B cell (primary cell): Measurements from ENCODE around the gene ADGRV1. TPM values are rescaled to one million over a fixed set of nuclear protein-coding genes. Genes with fewer than 3 reads are reported as not detected.

Source experiments
- ATAC-seq: fragments of 200-7000 bp; cut with Tn5 transposase; one replicate; pipeline ENCODE4 v1.10.0; 2021; ENCODE audit warnings: low read depth, mild to moderate bottlenecking, moderate number of reproducible peaks, moderate library complexity
- CTCF ChIA-PET: fragments of 350-600 bp; sonication (Branson Sonifier 250); formaldehyde crosslinking; loops from one replicate; lab custom pipeline; 2021; ENCODE audit warnings: antibody characterized with exemption, inconsistent platforms; lab: Charles Lee
- POLR2A ChIA-PET: fragments of 350-600 bp; sonication (Branson Sonifier 250); formaldehyde crosslinking; loops from one replicate; lab custom pipeline; 2021; ENCODE audit warnings: antibody characterized with exemption; lab: Charles Lee
- DNase-seq: peaks from one replicate; pipeline ENCODE4 v3.0.0; 2013
- H2AFZ ChIP-seq: 2 replicates; pipeline ENCODE4 v1.6.1; 2012; ENCODE audit warnings: mild to moderate bottlenecking, low read depth, low read length; ENCODE audit not compliant: insufficient read depth, poor library complexity, severe bottlenecking
- H3K27ac ChIP-seq, 2 donors: 1 replicate in 1 of 2; 2 replicates in 1 of 2; pipeline ENCODE4 v1.5.1; 2012 to 2013; ENCODE audit warnings: low read length in 2 of 2, mild to moderate bottlenecking in 2 of 2, moderate library complexity in 1 of 2
- H3K27me3 ChIP-seq, 4 experiments: fragments of 200-600 bp in 1 of 4; sonication (generic) in 1 of 4; replicated peaks in 1 of 4; 1 replicate in 2 of 4; 2 replicates in 2 of 4; pipeline versions ENCODE4 v1.6.1 to v1.7.0; 2013 to 2016; ENCODE audit warnings: low read length in 3 of 4, mild to moderate bottlenecking in 2 of 4, mixed read lengths in 1 of 4, moderate library complexity in 1 of 4; ENCODE audit not compliant: insufficient read depth in 4 of 4, control insufficient read depth in 3 of 4; ENCODE audit errors: control extremely low read depth in 1 of 4
- H3K36me3 ChIP-seq, 2 experiments: replicated peaks in 1 of 2; 1 replicate in 1 of 2; 2 replicates in 1 of 2; pipeline versions ENCODE4 v1.6.1 to v1.7.1; 2013; ENCODE audit warnings: low read length in 1 of 2; ENCODE audit not compliant: insufficient read depth in 2 of 2, control insufficient read depth in 1 of 2; ENCODE audit errors: control extremely low read depth in 1 of 2, extremely low read depth in 1 of 2
- H3K4me1 ChIP-seq, 2 donors: fragments of 200-600 bp in 1 of 2; sonication (generic) in 1 of 2; 1 replicate in 1 of 2; 2 replicates in 1 of 2; pipeline versions ENCODE4 v1.5.1 to v1.6.1; 2013 to 2017; ENCODE audit warnings: low read length in 2 of 2; ENCODE audit not compliant: control insufficient read depth in 2 of 2, insufficient read depth in 2 of 2
- H3K4me2 ChIP-seq: replicated peaks from 2 replicates; pipeline ENCODE3; 2012; ENCODE audit warnings: mild to moderate bottlenecking, low read depth, low read length; ENCODE audit not compliant: poor library complexity, severe bottlenecking
- H3K4me3 ChIP-seq, 5 experiments: fragments of 200-600 bp in 1 of 5; sonication (generic) in 1 of 5; 1 replicate in 3 of 5; 2 replicates in 2 of 5; pipeline versions ENCODE4 v1.5.1 to v1.7.0; 2011 to 2016; ENCODE audit warnings: low read length in 4 of 5, mild to moderate bottlenecking in 4 of 5, low read depth in 2 of 5, control low read depth in 1 of 5, moderate library complexity in 1 of 5; ENCODE audit not compliant: insufficient read depth in 1 of 5; ENCODE audit errors: control extremely low read depth in 1 of 5, extremely low read depth in 1 of 5
- H3K79me2 ChIP-seq: fragments of 200-600 bp; sonication (generic); one replicate; pipeline ENCODE4 v1.6.0; 2016; ENCODE audit warnings: low read length; ENCODE audit not compliant: control insufficient read depth, insufficient read depth
- H3K9ac ChIP-seq: fragments of 200-600 bp; sonication (generic); 2 replicates; pipeline ENCODE4 v1.6.1; 2017; ENCODE audit warnings: mild to moderate bottlenecking, low read length, moderate library complexity
- H3K9me3 ChIP-seq, 3 donors: one replicate each; pipeline versions ENCODE4 v1.6.1 to v1.7.1; 2013; ENCODE audit warnings: low read length in 2 of 3; ENCODE audit not compliant: control insufficient read depth in 2 of 3, insufficient read depth in 1 of 3; ENCODE audit errors: control extremely low read depth in 1 of 3
- H4K20me1 ChIP-seq: 2 replicates; pipeline ENCODE4 v1.6.0; 2012; ENCODE audit warnings: mild to moderate bottlenecking, low read length; ENCODE audit not compliant: insufficient read depth, control insufficient read depth, poor library complexity, severe bottlenecking
- H3K27ac Mint-ChIP-seq: one replicate; pipeline ENCODE4 v1.8.0; 2021; ENCODE audit warnings: mixed read lengths
- H3K27me3 Mint-ChIP-seq: one replicate; pipeline ENCODE4 v1.8.0; 2021; ENCODE audit warnings: mixed read lengths
- H3K4me1 Mint-ChIP-seq: one replicate; pipeline ENCODE4 v1.8.0; 2021; ENCODE audit warnings: mixed read lengths
- H3K4me3 Mint-ChIP-seq: one replicate; pipeline ENCODE4 v1.8.0; 2021; ENCODE audit warnings: mixed read lengths
- H3K9me3 Mint-ChIP-seq: one replicate; pipeline ENCODE4 v1.8.0; 2022; ENCODE audit warnings: mixed read lengths; ENCODE audit not compliant: insufficient read depth
- EZH2 ChIP-seq: IDR thresholded peaks from 2 replicates; pipeline ENCODE4 v1.6.1; 2012; ENCODE audit warnings: borderline replicate concordance, low read depth, mild to moderate bottlenecking, moderate library complexity, low read length; ENCODE audit not compliant: insufficient read depth, poor library complexity, severe bottlenecking
- WGBS: methylation state at CpG from one replicate; pipeline ENCODE4 v1.1.5; 2013; ENCODE audit warnings: missing lambda C conversion rate; ENCODE audit not compliant: insufficient coverage; 5-methylcytosine and 5-hydroxymethylcytosine counted together
- intact Hi-C: fragments of 100-400 bp; cut with micrococcal nuclease; formaldehyde crosslinking; loops from one replicate; pipeline ENCODE4 v1.10.0; 2022
- polyA plus RNA-seq: library from polyadenylated mRNA; depleted of rRNA; stranded (reverse); fragments of >200 nt; gene quantifications from 2 replicates; pipeline ENCODE4 v1.2.3, GENCODE V29; 2012
- total RNA-seq, 2 donors: library from RNA; stranded (reverse); fragments of 120-200 nt in 1 of 2; gene quantifications; 1 replicate in 1 of 2; 2 replicates in 1 of 2; pipeline versions ENCODE4 v1.2.3 to v1.2.4, GENCODE V29; 2013 to 2022
- TF ChIP-seq, protein P1 (sequence below): fragments of 200-600 bp; IDR thresholded peaks from one replicate; pipeline ENCODE4 v1.8.0; 2022; ENCODE audit warnings: antibody characterized with exemption, mild to moderate bottlenecking

Gene ADGRV1
- total and polyA plus RNA-seq, 2 donors (not counting 1 experiment from before 2014, with no cell fraction given): 0.07 TPM; not detected in 1

DNA sequence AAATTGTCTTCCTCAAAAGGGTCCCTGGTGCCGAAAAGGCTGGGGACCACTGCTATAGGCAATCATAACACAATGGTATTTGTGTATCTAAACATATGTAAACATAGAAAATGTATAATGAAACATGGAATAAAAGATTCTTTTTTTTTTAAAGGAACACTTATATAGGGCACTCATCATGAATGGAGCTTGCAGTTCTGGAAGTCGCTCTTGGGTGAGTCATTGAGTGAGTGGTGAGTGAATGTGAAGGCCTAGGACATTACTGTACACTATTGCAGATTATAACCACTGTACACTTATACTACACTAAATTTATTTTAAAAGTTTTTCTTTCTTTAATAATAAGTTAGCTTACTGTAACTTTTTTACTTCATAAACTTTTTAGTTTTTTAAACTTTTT lies 648.1 kb downstream of the ADGRV1 start:
- no peak for TF ChIP-seq EZH2
- TF ChIP-seq, protein P1, sequence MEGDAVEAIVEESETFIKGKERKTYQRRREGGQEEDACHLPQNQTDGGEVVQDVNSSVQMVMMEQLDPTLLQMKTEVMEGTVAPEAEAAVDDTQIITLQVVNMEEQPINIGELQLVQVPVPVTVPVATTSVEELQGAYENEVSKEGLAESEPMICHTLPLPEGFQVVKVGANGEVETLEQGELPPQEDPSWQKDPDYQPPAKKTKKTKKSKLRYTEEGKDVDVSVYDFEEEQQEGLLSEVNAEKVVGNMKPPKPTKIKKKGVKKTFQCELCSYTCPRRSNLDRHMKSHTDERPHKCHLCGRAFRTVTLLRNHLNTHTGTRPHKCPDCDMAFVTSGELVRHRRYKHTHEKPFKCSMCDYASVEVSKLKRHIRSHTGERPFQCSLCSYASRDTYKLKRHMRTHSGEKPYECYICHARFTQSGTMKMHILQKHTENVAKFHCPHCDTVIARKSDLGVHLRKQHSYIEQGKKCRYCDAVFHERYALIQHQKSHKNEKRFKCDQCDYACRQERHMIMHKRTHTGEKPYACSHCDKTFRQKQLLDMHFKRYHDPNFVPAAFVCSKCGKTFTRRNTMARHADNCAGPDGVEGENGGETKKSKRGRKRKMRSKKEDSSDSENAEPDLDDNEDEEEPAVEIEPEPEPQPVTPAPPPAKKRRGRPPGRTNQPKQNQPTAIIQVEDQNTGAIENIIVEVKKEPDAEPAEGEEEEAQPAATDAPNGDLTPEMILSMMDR: no peak

DNA sequence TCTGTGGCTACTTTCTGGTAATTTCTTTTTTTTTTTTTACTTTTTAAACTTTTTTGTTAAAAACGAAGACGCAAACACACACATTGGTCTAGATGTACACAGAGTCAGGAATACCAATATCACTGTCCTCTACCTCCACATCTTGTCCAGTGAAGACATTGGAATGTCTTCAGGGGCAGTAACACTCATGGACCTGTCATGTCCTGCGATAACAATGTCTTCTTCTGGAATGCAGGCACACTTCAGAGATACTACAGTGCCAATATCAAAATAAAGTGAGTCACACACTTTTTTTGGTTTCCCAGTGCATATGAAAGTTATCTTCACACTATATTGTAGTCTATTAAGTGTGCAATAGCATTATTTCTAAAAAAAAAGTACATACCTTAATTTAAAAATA lies 648.7 kb downstream of the ADGRV1 start:
- Mint-ChIP-seq H3K4me1 (no peaks in the 10 kb centered on the region), H3K27ac (no peak overlapping the region), H3K27me3 (peaks cover 5% of the 10 kb centered on the region), H3K4me3 (no peak overlapping the region), H3K9me3 (no peaks in the 10 kb centered on the region)
- Histone ChIP-seq H3K79me2 (no peaks in the 10 kb centered on the region), H3K27ac (no peak overlapping the region), H3K9ac (no peak overlapping the region), H4K20me1 (no peaks in the 10 kb centered on the region), H3K4me1 (no peaks in the 10 kb centered on the region), H3K9me3 (no peaks in the 10 kb centered on the region), H2AFZ (no peak overlapping the region), H3K36me3 (no peaks in the 10 kb centered on the region), H3K4me3 (no peak overlapping the region), H3K27me3 (no peaks in the 10 kb centered on the region), H3K4me2 (no peak overlapping the region)
- CTCF ChIA-PET: no interaction called here
- no peak for TF ChIP-seq EZH2
- TF ChIP-seq, protein P1: no peak
- DNase-seq (no peak), ATAC-seq (no peak)
- intact Hi-C loops: no loop called here
- WGBS: 100% methylated on average over 1 of the region's 3 CpGs
- POLR2A ChIA-PET: no interaction called here

More for the DNA sequence above, 648.1 kb downstream of the ADGRV1 start:
- Histone ChIP-seq H3K27me3 (no peaks in the 10 kb centered on the region), H3K9me3 (no peaks in the 10 kb centered on the region), H3K79me2 (no peaks in the 10 kb centered on the region), H3K4me1 (no peaks in the 10 kb centered on the region), H3K27ac (no peak overlapping the region), H3K4me2 (no peak overlapping the region), H3K36me3 (no peaks in the 10 kb centered on the region), H3K4me3 (no peak overlapping the region), H4K20me1 (no peaks in the 10 kb centered on the region), H2AFZ (no peak overlapping the region), H3K9ac (no peak overlapping the region)
- H3K4me1 Mint-ChIP-seq: no peaks in the 10 kb centered on the region
- no peaks in the 10 kb centered on the region for H3K9me3 Mint-ChIP-seq
- no CpG with 5 or more reads among the region's 2 CpGs for WGBS
- intact Hi-C loops: no loop called here
- H3K27me3 Mint-ChIP-seq: peaks cover 6% of the 10 kb centered on the region
- ChIA-PET POLR2A (no interaction called here), CTCF (no interaction called here)
- H3K27ac Mint-ChIP-seq: no peak overlapping the region
- no peak overlapping the region for H3K4me3 Mint-ChIP-seq
- DNase-seq (no peak), ATAC-seq (no peak)
